K562 (cell line): Measurements from ENCODE around the gene EEFSEC. TPM values are rescaled to one million over a fixed set of nuclear protein-coding genes. Genes with fewer than 3 reads are reported as not detected.

Source experiments
- ATAC-seq: fragments of 200-7000 bp; cut with Tn5 transposase; 3 replicates; pipeline ENCODE4 v1.9.1; 2020; ENCODE audit warnings: moderate library complexity
- BruUV-seq: library from RNA; stranded (reverse); fragments of 400-500 nt; replicated peaks from 2 replicates; lab custom pipeline; 2021; lab: Mats Ljungman, UMichigan
- CTCF ChIA-PET: fragments of 300-600 bp; formaldehyde crosslinking; extraction: SDS; loops from one replicate; lab custom pipeline; 2021; ENCODE audit warnings: low intra/inter-chr PET ratio; lab: Yijun Ruan, JAX
- POLR2A ChIA-PET: fragments of 300-600, 350-650 bp; sonication (Branson Sonifier 250); formaldehyde crosslinking; extraction: SDS; loops from one replicate; lab custom pipeline; 2021; ENCODE audit warnings: antibody characterized with exemption, inconsistent platforms; lab: Yijun Ruan, JAX
- DNase-seq, 4 experiments: peaks; one replicate each; pipeline versions ENCODE4 v3.0.0 to v3.0.0-alpha.2; 2011 to 2018; ENCODE audit warnings: low spot score in 3 of 4, mixed read lengths in 3 of 4; ENCODE audit errors: extremely low read depth in 1 of 4
- FAIRE-seq: peaks from 2 replicates; lab custom pipeline; 2011; peaks lifted over from hg19 to GRCh38; lab: Jason Lieb, UNC
- H2AFZ ChIP-seq: 2 replicates; pipeline ENCODE4 v1.6.0; 2011; ENCODE audit warnings: low read depth, low read length, control low read depth, inconsistent platforms
- H3K27ac ChIP-seq: fragments of 200-600 bp; 3 replicates; pipeline ENCODE4 v1.8.0; 2011; ENCODE audit warnings: low read depth, mild to moderate bottlenecking, control low read depth, inconsistent platforms, low read length, moderate library complexity, mixed read lengths; ENCODE audit errors: extremely low read depth
- H3K27me3 ChIP-seq, 2 experiments: fragments of 300-600 bp in 1 of 2; 2 replicates in 1 of 2; 3 replicates in 1 of 2; pipeline versions ENCODE4 v1.6.0 to v1.8.0; 2011; ENCODE audit warnings: inconsistent platforms in 2 of 2, low read length in 2 of 2, mild to moderate bottlenecking in 1 of 2, mixed read lengths in 1 of 2, moderate library complexity in 1 of 2; ENCODE audit not compliant: control insufficient read depth in 2 of 2, insufficient read depth in 2 of 2
- H3K36me3 ChIP-seq: fragments of 300-600 bp; 3 replicates; pipeline ENCODE4 v1.8.0; 2011; ENCODE audit warnings: mild to moderate bottlenecking, low read length, inconsistent platforms; ENCODE audit not compliant: control insufficient read depth, insufficient read depth
- H3K4me1 ChIP-seq, 2 experiments: fragments of 200-600 bp in 1 of 2; replicated peaks in 1 of 2; 2 replicates in 1 of 2; 3 replicates in 1 of 2; pipeline versions ENCODE4 v1.5.1 to v1.8.0; 2011; ENCODE audit warnings: inconsistent platforms in 2 of 2, low read length in 2 of 2, mild to moderate bottlenecking in 1 of 2, mixed read lengths in 1 of 2, moderate library complexity in 1 of 2; ENCODE audit not compliant: control insufficient read depth in 2 of 2, insufficient read depth in 2 of 2
- H3K4me2 ChIP-seq: 2 replicates; pipeline ENCODE4 v1.6.1; 2011; ENCODE audit warnings: low read length, control low read depth, inconsistent platforms, mixed read lengths; ENCODE audit not compliant: insufficient read depth
- H3K4me3 ChIP-seq: fragments of 200-600 bp; sonication (generic), shearing (Covaris generic); 2 replicates; pipeline ENCODE4 v1.5.1; 2016; ENCODE audit warnings: control low read depth, inconsistent platforms
- H3K79me2 ChIP-seq: fragments of 200-600 bp; 3 replicates; pipeline ENCODE4 v1.8.0; 2011; ENCODE audit warnings: low read length, inconsistent platforms; ENCODE audit not compliant: control insufficient read depth, insufficient read depth
- H3K9ac ChIP-seq, 2 experiments: 2 replicates each; pipeline versions ENCODE4 v1.6.0 to v1.6.1; 2011; ENCODE audit warnings: low read depth in 2 of 2, low read length in 2 of 2, control low read depth in 1 of 2, inconsistent platforms in 1 of 2, mild to moderate bottlenecking in 1 of 2, mixed read lengths in 1 of 2; ENCODE audit not compliant: insufficient read depth in 1 of 2
- H3K9me1 ChIP-seq: one replicate; pipeline ENCODE4 v1.6.0; 2011; ENCODE audit warnings: inconsistent platforms, mild to moderate bottlenecking, low read length, moderate library complexity; ENCODE audit not compliant: control insufficient read depth, insufficient read depth
- H3K9me3 ChIP-seq: replicated peaks from 2 replicates; pipeline ENCODE4 v1.5.1; 2011; ENCODE audit warnings: low read depth, low read length, inconsistent platforms; ENCODE audit not compliant: control insufficient read depth, insufficient read depth
- H4K20me1 ChIP-seq: replicated peaks from 2 replicates; pipeline ENCODE4 v1.6.1; 2011; ENCODE audit warnings: low read length, inconsistent platforms, mixed read lengths; ENCODE audit not compliant: control insufficient read depth, insufficient read depth
- HMG20B ChIP-seq: fragments of 250-450 bp; sonication (Bioruptor Pico); IDR thresholded peaks from 2 replicates; pipeline ENCODE4 v1.5.0; 2021; ENCODE audit warnings: mild to moderate bottlenecking
- HNRNPLL ChIP-seq: fragments of 200-400 bp; formaldehyde crosslinking; IDR thresholded peaks from 2 replicates; pipeline ENCODE4 v1.6.1; 2017; ENCODE audit warnings: low read length, low read depth, mild to moderate bottlenecking; ENCODE audit not compliant: poor library complexity, severe bottlenecking
- RBM34 ChIP-seq: fragments of 200-400 bp; formaldehyde crosslinking; IDR thresholded peaks from 2 replicates; pipeline ENCODE4 v1.6.1; 2018; ENCODE audit warnings: low read length, borderline replicate concordance; ENCODE audit not compliant: insufficient read depth
- ZBTB1 ChIP-seq: sonication (generic); formaldehyde crosslinking; IDR thresholded peaks from 2 replicates; pipeline ENCODE4 v1.8.1; 2023; ENCODE audit warnings: missing genetic modification reagents, low read depth, mild to moderate bottlenecking, borderline replicate concordance
- ZFP36 ChIP-seq: fragments of 150-350 bp; IDR thresholded peaks from 2 replicates; pipeline ENCODE4 v1.6.1; 2018; ENCODE audit warnings: low read length, low read depth; ENCODE audit not compliant: partially characterized antibody
- ZFX ChIP-seq: sonication (generic); formaldehyde crosslinking; IDR thresholded peaks from 2 replicates; pipeline ENCODE4 v1.8.0; 2022; ENCODE audit warnings: mild to moderate bottlenecking, missing genetic modification reagents, moderate library complexity
- ZNF311 ChIP-seq: fragments of 250-450 bp; sonication (Bioruptor Pico); IDR thresholded peaks from 2 replicates; pipeline ENCODE4 v1.4.0; 2020; ENCODE audit warnings: mild to moderate bottlenecking, moderate library complexity
- ZNF316 ChIP-seq: fragments of 450-650 bp; IDR thresholded peaks from 2 replicates; pipeline ENCODE4 v1.6.1; 2016
- ZNF347 ChIP-seq: fragments of 450-650 bp; formaldehyde crosslinking; IDR thresholded peaks from 2 replicates; pipeline ENCODE4 v1.4.0; 2020; ENCODE audit warnings: low read depth, mild to moderate bottlenecking, moderate library complexity
- WGBS: fragments of 100-300 bp; shearing (Covaris generic); methylation state at CpG from one replicate; pipeline ENCODE4 v1.1.6; 2016; ENCODE audit warnings: low coverage, mixed read lengths; ENCODE audit not compliant: insufficient coverage; ENCODE audit errors: missing lambda C conversion rate; 5-methylcytosine and 5-hydroxymethylcytosine counted together
- in situ Hi-C: fragments of 300-500 bp; cut with MboI; formaldehyde crosslinking; loops from 4 replicates; pipeline ENCODE4 v1.15.0; 2018; ENCODE audit warnings: inconsistent platforms, mixed read lengths
- intact Hi-C: fragments of 100-400 bp; cut with micrococcal nuclease; formaldehyde crosslinking; loops from 2 replicates; pipeline ENCODE4 v1.14.2; 2022
- polyA plus RNA-seq, 8 experiments: library from polyadenylated mRNA; depleted of rRNA in 4 of 8; stranded (reverse) in 5 of 8; unstranded in 3 of 8; fragments of >200 nt; fragmentation: Nextera tagmentation in 2 of 8; fragmentation: Illumina TruSeq in 1 of 8; extraction: Ambion mirVana in 2 of 8; extraction: Trizol in 1 of 8; gene quantifications; 2 replicates each; pipeline versions ENCODE4 v1.2.1 to v1.2.3, GENCODE V29; 2011 to 2014; ENCODE audit warnings: inconsistent platforms in 1 of 8, missing spikeins in 1 of 8
- total RNA-seq, 7 experiments: library from RNA; depleted of rRNA in 6 of 7; stranded (reverse); fragments of >200 nt in 6 of 7; fragmentation: Illumina TruSeq in 2 of 7; extraction: Trizol in 2 of 7; gene quantifications; 2 replicates each; pipeline versions ENCODE4 v1.2.1 to v1.2.3, GENCODE V29; 2011 to 2021; ENCODE audit warnings: low replicate concordance in 1 of 7
- TF ChIP-seq, protein P1 (sequence below), 2 experiments: IDR thresholded peaks; 2 replicates each; pipeline ENCODE4 v1.6.1; 2011; ENCODE audit warnings: borderline replicate concordance in 1 of 2, control low read depth in 1 of 2, low read depth in 1 of 2, low read length in 1 of 2, mild to moderate bottlenecking in 1 of 2, mixed read lengths in 1 of 2, moderate library complexity in 1 of 2; ENCODE audit not compliant: insufficient read depth in 1 of 2, insufficient read length in 1 of 2, poor library complexity in 1 of 2, severe bottlenecking in 1 of 2; ENCODE audit errors: extremely low read depth in 1 of 2
- TF ChIP-seq, protein P2 (sequence below), 2 experiments: fragments of 450-650 bp in 1 of 2; sonication (generic) in 1 of 2; formaldehyde crosslinking in 1 of 2; IDR thresholded peaks in 1 of 2; conservative IDR thresholded peaks in 1 of 2; 2 replicates each; pipeline versions ENCODE4 v1.6.1 to v1.8.1; 2016 to 2023; ENCODE audit warnings: mild to moderate bottlenecking in 2 of 2, moderate library complexity in 2 of 2, inconsistent platforms in 1 of 2, missing genetic modification reagents in 1 of 2
- TF ChIP-seq, protein P3 (sequence below), 3 experiments: fragments of 200-800 bp in 1 of 3; fragments of 250-450 bp in 1 of 3; fragments of 450-650 bp in 1 of 3; sonication (Bioruptor Pico) in 1 of 3; sonication (Bioruptor generic) in 1 of 3; formaldehyde crosslinking in 1 of 3; IDR thresholded peaks; 2 replicates each; pipeline versions ENCODE4 v1.6.1 to v1.8.0; 2016 to 2022; ENCODE audit warnings: mild to moderate bottlenecking in 2 of 3, missing genetic modification characterization in 2 of 3, missing compliant biosample characterization in 1 of 3, moderate library complexity in 1 of 3

The EEFSEC gene
- total and polyA plus RNA-seq, 9 of the 15 experiments (the other 6 are each of a cell fraction or from before 2014, with no cell fraction given), result 0.35 to 11.8 (median 7.7) TPM

DNA sequence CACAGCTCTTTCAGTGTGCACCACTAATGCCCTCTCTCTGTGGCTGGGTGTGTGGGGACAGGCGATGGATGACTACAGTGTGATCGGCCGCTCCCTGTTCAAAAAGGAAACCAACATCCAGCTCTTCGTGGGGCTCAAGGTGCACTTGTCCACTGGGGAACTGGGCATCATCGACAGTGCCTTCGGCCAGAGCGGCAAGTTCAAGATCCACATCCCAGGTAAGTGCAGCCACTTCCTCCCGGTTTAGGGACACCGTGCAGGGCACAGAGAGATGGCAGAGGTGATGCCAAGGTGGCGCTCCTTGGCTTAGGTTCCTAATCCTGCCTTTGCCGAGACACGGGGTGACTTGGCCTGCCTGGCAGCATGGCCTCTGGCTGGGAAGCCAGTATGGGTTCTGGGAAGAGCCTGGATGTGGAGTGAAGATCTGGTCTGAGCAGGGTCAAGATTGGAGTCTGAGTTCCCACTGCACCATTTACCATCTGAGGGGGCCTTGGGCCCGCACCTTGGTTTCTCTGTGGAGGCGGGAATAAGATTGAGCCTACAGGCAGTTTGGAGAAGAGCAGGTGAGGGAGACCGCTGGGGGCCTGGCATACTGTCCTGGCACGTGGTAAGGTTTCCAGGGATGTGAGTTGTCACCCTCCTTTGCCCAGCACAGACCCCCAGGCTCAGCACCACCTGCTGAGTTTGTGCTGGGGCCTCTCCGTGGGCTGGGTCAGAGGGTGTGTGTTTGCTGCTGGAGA lies 205.0 kb downstream of the EEFSEC start (continued):
- TF ChIP-seq, protein P1, sequence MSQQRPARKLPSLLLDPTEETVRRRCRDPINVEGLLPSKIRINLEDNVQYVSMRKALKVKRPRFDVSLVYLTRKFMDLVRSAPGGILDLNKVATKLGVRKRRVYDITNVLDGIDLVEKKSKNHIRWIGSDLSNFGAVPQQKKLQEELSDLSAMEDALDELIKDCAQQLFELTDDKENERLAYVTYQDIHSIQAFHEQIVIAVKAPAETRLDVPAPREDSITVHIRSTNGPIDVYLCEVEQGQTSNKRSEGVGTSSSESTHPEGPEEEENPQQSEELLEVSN (IDR thresholded peaks at IDR 0.05; ENCODE audit: borderline replicate concordance in 1 of 2, extremely low read depth in 1 of 2, insufficient read depth in 1 of 2, insufficient read length in 1 of 2, low read depth in 1 of 2, low read length in 1 of 2, poor library complexity in 1 of 2, severe bottlenecking in 1 of 2), result no peak
- TF ChIP-seq ZFX, result no peak
- no peak for TF ChIP-seq HMG20B (CRISPR knock-in tag)
- TF ChIP-seq ZNF347, result no peak
- no peak for TF ChIP-seq ZFP36
- no peak for TF ChIP-seq ZBTB1 (CRISPR knock-in tag)

DNA sequence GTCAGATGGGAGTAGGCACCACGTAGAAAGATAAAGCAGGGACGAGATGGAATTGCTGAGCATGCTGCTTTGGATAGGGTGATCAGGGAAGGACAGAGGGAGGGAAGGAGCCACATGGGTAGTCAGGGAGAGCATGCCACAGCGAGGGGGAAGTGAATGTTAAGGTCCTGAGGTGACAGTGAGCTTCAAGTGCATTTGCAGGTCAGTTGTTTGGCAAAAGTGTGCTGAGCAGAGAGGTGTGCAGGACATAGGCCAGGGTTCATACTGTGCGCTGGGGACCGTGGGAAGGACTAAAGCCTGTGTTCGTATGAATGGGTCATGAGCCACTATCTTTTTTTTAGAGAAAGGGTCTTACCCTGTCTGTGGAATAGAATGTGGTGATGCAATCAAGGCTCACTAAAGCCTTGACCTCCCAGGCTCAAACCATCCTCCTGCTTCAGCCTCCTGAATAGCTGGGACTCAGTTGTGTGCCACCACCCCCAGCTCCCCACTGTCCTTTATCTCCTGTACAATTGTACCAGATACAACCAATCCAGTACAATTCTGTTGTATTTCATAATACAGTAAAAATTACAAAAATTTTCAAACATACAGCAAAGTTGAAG lies 205.9 kb downstream of the EEFSEC start:
- Histone ChIP-seq H3K9me3 (no peaks in the 10 kb centered on the region), H3K79me2 (no peaks in the 10 kb centered on the region), H3K27ac (no peak overlapping the region), H3K27me3 (no peaks in the 10 kb centered on the region), H3K9ac (no peak overlapping the region), H3K4me2 (no peak overlapping the region), H2AFZ (no peak overlapping the region), H3K9me1 (peaks cover 2% of the 10 kb centered on the region), H3K36me3 (no peaks in the 10 kb centered on the region), H3K4me1 (peaks cover under 1 to 2% of the 10 kb centered on the region in 2 experiments; a peak in 2 of 5 replicates), H4K20me1 (no peaks in the 10 kb centered on the region), H3K4me3 (no peak overlapping the region)
- WGBS, result 50% methylated on average over 4 of the region's 6 CpGs
- POLR2A ChIA-PET, result interaction anchor here (0.6 to 0.8 kb wide), 2 partner anchors 9 to 293 kb away, joined by 3 read pairs; no protein-coding TSS in a partner anchor
- no peak for ATAC-seq
- intact Hi-C loops, result no loop called here
- CTCF ChIA-PET, result no interaction called here
- BruUV-seq, result no TSS peak
- in situ Hi-C loops, result no loop called here
- no peak for DNase-seq
- FAIRE-seq, result no peak
- TF ChIP-seq ZNF316, result 0 out of 2 replicates have a peak, but pooled peaks have one; percentile 8
- TF ChIP-seq ZNF311, result no peak
- TF ChIP-seq, protein P2, sequence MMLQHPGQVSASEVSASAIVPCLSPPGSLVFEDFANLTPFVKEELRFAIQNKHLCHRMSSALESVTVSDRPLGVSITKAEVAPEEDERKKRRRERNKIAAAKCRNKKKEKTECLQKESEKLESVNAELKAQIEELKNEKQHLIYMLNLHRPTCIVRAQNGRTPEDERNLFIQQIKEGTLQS (IDR thresholded peaks at IDR 0.05), result 0 out of 2 replicates have a peak, but pooled peaks have one; percentile 35
- TF ChIP-seq, protein P2 (CRISPR knock-in tag; conservative IDR thresholded peaks at IDR 0.05), result no peak
- TF ChIP-seq, protein P3, sequence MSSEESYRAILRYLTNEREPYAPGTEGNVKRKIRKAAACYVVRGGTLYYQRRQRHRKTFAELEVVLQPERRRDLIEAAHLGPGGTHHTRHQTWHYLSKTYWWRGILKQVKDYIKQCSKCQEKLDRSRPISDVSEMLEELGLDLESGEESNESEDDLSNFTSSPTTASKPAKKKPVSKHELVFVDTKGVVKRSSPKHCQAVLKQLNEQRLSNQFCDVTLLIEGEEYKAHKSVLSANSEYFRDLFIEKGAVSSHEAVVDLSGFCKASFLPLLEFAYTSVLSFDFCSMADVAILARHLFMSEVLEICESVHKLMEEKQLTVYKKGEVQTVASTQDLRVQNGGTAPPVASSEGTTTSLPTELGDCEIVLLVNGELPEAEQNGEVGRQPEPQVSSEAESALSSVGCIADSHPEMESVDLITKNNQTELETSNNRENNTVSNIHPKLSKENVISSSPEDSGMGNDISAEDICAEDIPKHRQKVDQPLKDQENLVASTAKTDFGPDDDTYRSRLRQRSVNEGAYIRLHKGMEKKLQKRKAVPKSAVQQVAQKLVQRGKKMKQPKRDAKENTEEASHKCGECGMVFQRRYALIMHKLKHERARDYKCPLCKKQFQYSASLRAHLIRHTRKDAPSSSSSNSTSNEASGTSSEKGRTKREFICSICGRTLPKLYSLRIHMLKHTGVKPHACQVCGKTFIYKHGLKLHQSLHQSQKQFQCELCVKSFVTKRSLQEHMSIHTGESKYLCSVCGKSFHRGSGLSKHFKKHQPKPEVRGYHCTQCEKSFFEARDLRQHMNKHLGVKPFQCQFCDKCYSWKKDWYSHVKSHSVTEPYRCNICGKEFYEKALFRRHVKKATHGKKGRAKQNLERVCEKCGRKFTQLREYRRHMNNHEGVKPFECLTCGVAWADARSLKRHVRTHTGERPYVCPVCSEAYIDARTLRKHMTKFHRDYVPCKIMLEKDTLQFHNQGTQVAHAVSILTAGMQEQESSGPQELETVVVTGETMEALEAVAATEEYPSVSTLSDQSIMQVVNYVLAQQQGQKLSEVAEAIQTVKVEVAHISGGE (CRISPR knock-in tag; IDR thresholded peaks at IDR 0.05), result no peak
- TF ChIP-seq HNRNPLL, result no peak
- no peak for TF ChIP-seq RBM34
